OCI-LY3 (cell line): ENCODE data around the gene SRRM4.

Source experiments
- EZH2phosphoT487 ChIP-seq: fragments of 200-600 bp; shearing (Covaris generic); IDR thresholded peaks from 2 replicates; pipeline ENCODE4 v1.6.1; 2018; ENCODE audit warnings: antibody characterized with exemption, mixed run types, low read depth
- TF ChIP-seq, protein P1 (sequence below): fragments of 200-600, 300-600 bp; sonication (generic); IDR thresholded peaks from 2 replicates; pipeline ENCODE4 v1.5.1; 2014; ENCODE audit warnings: antibody characterized with exemption, low read length, low read depth

DNA sequence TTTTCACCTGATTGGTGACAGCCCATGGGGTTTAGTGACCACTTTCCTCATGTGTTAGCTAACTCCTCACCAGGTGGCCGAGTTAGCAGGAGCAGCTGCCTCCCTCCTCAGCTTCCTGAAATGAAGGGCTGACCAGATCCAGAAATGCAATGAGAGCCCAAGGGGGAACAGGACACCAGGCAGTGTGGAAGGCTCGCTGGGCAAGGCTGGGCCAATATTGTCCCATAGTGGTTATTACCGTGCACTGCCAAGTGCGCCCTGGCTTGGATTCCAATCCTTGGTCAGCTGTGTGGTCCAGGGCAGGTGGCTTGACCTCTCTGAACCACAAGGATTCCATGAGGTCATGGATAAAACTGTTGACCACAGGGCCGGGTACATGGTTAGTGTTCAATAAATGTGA lies 193.7 kb downstream of the SRRM4 start:
- TF ChIP-seq EZH2phosphoT487: no peak
- TF ChIP-seq, protein P1, sequence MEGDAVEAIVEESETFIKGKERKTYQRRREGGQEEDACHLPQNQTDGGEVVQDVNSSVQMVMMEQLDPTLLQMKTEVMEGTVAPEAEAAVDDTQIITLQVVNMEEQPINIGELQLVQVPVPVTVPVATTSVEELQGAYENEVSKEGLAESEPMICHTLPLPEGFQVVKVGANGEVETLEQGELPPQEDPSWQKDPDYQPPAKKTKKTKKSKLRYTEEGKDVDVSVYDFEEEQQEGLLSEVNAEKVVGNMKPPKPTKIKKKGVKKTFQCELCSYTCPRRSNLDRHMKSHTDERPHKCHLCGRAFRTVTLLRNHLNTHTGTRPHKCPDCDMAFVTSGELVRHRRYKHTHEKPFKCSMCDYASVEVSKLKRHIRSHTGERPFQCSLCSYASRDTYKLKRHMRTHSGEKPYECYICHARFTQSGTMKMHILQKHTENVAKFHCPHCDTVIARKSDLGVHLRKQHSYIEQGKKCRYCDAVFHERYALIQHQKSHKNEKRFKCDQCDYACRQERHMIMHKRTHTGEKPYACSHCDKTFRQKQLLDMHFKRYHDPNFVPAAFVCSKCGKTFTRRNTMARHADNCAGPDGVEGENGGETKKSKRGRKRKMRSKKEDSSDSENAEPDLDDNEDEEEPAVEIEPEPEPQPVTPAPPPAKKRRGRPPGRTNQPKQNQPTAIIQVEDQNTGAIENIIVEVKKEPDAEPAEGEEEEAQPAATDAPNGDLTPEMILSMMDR: no peak
